NT2/D1 (cell line): Measurements from ENCODE around the gene CASP1.

Source experiments
- SUZ12 ChIP-seq: IDR thresholded peaks from 2 replicates; pipeline ENCODE4 v1.6.1; 2011; ENCODE audit not compliant: insufficient read length, insufficient read depth; ENCODE audit errors: extremely low read depth
- YY1 ChIP-seq: IDR thresholded peaks from 2 replicates; pipeline ENCODE4 v1.6.1; 2011; ENCODE audit not compliant: insufficient read length, insufficient read depth
- ZNF274 ChIP-seq: IDR thresholded peaks from 2 replicates; pipeline ENCODE4 v1.6.1; 2011; ENCODE audit warnings: mild to moderate bottlenecking, low read depth, low read length

DNA sequence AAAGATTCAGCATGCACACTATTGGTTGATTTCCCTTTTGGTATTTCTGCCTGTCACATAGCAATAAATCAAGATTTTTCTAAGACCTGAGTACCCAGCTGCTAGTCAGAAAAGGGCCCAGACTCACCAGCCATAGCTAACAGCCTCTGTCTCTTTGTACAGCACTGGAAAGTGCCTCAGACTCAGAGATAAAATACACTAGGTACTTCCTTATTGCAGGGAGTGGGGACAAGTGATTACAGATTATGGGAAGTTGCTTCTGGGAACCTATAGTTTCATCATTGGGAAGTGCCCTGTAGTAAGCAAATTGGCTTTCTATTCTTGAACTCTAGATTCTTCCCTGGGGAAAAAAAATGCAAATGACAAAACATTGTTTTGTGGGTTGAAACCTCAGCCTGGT, 11.9 kb downstream of the CASP1 start, which contains the start of gene CASP5:
- TF ChIP-seq YY1: no peak
- TF ChIP-seq SUZ12: no peak
- TF ChIP-seq ZNF274: no peak
